ENCODE data around the gene MYOG.

The MYOG gene

GRCh38 chr1:203085528-203086406, at the start of gene MYOG:
MYOG (minus strand) TSS chr1:203086012; CDS start chr1:203085961, 51 bp downstream.
- no peak for DNase-seq (ENCODE audit: low read depth in 2 of 3, low spot score in 1 of 3)

GRCh38 chr1:203133970-203134725, 48.3 kb upstream of the MYOG start:
- DNase-seq (ENCODE audit: low read depth in 2 of 3, low spot score in 1 of 3): no peak

DNA sequence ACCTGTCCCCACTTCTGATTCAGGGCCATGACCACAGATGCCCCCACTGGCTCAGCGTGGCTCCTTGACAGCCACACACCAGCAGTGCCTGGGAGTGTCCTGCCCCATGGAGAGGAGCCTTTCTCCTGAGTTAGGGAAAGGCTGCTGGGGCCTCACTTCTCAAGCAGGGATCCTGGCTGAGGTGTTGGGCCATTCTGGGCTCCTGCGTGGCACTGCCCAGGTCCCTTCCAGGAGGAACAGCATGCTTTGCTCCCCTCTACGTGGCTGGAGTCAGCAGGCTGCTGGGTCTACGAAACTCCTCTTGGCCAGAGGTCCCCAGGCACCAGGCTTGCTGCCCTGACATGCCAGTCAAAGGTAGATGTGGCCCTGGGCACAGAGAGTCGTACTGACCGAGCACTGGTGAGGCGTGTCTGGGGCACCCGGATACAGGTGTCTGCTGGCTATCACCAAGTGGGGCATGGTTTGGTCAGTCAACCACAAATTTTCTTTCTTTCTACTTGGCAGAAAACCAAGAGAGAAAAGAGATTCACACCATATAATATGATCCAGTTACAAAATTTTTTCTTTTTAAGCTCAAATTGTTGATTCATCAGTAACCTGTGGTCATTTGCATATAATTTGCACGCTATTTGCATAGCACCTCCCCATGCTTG, 45.9 kb upstream of the MYOG start:
- DNase-seq (ENCODE audit: low read depth in 2 of 3, low spot score in 1 of 3): no peak

- no peak for DNase-seq (ENCODE audit: low read depth in 2 of 3, low spot score in 1 of 3)
These were observed 44.7 kb upstream of the MYOG start for GRCh38 chr1:203130358-203130985.

GRCh38 chr1:203129501-203130231, 43.9 kb upstream of the MYOG start:
- no peak for DNase-seq (ENCODE audit: low read depth in 2 of 3, low spot score in 1 of 3)

GRCh38 chr1:203128716-203129500, 43.1 kb upstream of the MYOG start:
- no peak for DNase-seq (ENCODE audit: low read depth in 2 of 3, low spot score in 1 of 3)

DNA sequence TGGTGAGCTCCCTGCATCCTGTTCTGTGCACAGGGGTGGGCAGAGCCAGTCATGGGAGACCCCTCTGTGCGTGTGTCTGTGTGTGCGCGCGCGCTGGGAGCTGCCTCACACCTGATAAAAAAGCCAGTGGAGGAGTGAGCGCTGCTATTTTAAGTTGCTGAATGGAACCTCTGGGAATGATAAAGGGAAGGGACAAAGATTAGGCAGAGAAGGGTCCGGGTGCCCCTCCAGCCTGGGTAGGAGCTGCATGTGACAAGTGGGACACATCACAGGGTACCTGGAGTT, 42.6 kb upstream of the MYOG start:
- DNase-seq (ENCODE audit: low read depth in 2 of 3, low spot score in 1 of 3): no peak

DNA sequence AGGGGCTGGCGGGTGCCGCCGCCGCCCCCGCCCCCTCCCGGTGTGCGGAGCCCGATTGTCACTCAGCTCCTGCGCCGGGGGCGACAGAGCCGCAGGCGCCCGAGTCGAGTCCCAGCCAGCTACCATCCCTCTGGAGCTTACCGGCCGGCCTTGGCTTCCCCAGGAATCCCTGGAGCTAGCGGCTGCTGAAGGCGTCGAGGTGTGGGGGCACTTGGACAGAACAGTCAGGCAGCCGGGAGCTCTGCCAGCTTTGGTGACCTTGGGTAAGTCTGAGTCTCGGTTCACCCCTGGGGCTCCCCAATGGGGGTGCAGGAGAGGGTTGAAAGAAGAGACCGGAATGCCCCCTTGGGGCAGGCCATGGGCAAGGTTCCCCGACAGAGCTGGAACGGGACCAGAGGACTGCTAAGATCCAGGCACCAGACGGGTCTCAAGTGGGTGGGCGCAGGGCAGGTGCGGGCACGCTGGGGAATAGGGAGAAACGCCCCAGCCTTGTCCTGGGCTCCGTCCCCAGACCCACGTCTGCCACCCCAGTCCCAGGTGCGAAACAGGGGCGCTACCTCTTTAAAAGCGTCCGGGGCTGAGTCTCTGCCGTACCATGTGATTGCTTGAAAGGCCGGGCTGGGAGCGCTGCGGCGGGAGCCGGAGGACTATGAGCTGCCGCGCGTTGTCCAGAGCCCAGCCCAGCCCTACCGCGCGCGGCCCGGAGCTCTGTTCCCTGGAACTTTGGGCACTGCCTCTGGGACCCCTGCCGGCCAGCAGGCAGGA, 42.0 kb upstream of the MYOG start, which contains the start of gene ADORA1:
Gene ADORA1 (plus strand): TSS at position 61 of the 765 bp plus-strand sequence. CDS start 1,116 bp downstream, outside the sequence.
- DNase-seq (ENCODE audit: low read depth in 2 of 3, low spot score in 1 of 3): no peak

- DNase-seq (ENCODE audit: low read depth in 2 of 3, low spot score in 1 of 3): no peak
These were observed 41.3 kb upstream of the MYOG start for GRCh38 chr1:203126866-203127665.

DNA sequence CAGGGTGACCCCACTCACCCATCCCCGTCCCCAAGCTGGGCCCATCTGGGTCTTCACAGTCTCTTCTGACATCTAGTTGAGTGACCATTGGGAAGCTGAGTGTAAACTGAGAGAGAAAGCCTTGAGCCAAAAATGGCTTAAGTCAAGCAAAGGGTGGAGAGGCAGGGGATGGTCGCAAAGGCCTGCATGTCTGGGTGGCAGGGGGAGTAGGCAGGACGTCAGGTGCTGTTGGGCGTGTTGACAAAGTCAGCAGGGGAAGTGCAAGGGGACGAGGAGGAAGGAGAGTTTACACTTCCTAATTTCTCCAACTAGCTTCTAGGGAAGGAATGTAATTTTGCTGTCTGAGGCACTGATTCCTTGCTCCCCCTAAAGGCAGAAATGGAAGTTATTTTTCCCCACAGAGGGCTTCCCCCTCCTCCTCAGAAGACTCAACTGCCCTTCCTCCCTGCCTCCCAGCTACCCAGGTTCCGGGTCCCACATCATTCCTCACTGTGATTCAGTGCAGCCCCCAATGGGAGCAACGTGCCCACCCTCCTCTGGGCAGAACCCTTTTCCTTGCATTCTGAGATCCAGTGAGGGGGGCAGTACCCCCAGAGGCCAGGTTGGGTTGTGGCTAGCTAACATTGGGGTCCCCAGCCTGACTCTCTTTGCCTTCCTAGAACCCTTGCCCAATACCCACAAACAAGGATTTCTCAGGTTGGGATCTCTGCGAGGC, 40.5 kb upstream of the MYOG start:
- DNase-seq (ENCODE audit: low read depth in 2 of 3, low spot score in 1 of 3): no peak

GRCh38 chr1:203124546-203125317, 38.9 kb upstream of the MYOG start:
- DNase-seq (ENCODE audit: low read depth in 2 of 3, low spot score in 1 of 3): no peak

DNA sequence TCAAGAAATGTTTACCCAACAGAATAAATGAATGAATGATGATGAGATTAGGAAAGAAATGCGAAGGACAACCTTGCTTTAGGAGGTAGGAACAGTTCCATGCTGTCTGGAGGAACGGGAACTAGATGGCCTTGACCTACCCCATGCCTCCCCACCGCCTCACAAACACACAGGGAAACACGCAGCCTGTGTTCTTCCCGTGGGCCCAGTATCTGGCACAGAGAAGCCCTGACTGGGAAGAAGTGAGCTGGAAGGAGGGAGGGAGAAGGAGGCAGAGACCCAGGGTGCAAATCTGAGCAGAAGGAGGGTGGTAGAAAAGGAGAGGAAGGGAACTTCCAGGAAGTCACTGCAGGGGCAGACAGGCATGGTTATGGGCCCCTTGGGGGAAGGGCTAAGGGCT, 38.2 kb upstream of the MYOG start:
- no peak for DNase-seq (ENCODE audit: low read depth in 2 of 3, low spot score in 1 of 3)

- DNase-seq (ENCODE audit: low read depth in 2 of 3, low spot score in 1 of 3): no peak
These were observed 36.3 kb upstream of the MYOG start for GRCh38 chr1:203122159-203122558.

GRCh38 chr1:203121186-203122015, 35.6 kb upstream of the MYOG start:
- DNase-seq (ENCODE audit: low read depth in 2 of 3, low spot score in 1 of 3): no peak

- no peak for DNase-seq (ENCODE audit: low read depth in 2 of 3, low spot score in 1 of 3)
These were observed 34.7 kb upstream of the MYOG start for GRCh38 chr1:203120325-203121153.
